H1 (cell line): ENCODE results near the gene KRT9. TPM values are rescaled to one million over a fixed set of nuclear protein-coding genes. Genes with fewer than 3 reads are reported as not detected.

ENCODE experiments used
- CTCF ChIA-PET: fragments of 300-600 bp; sonication (Branson Sonifier 250); formaldehyde crosslinking; loops from one replicate; lab custom pipeline; 2021; ENCODE audit not compliant: partially characterized antibody; lab: Charles Lee
- POLR2A ChIA-PET: fragments of 300-600 bp; sonication (Branson Sonifier 250); formaldehyde crosslinking; loops from one replicate; lab custom pipeline; 2021; ENCODE audit warnings: inconsistent platforms; ENCODE audit not compliant: partially characterized antibody; lab: Charles Lee
- DNase-seq, 2 experiments: peaks; one replicate each; pipeline versions ENCODE4 v3.0.0 to v3.0.0-alpha.2; 2010 to 2022; ENCODE audit warnings: low spot score in 2 of 2, low read depth in 1 of 2, mixed read lengths in 1 of 2
- FAIRE-seq: peaks from 2 replicates; lab custom pipeline; 2011; peaks lifted over from hg19 to GRCh38; lab: Jason Lieb, UNC
- H2AFZ ChIP-seq: 2 replicates; pipeline ENCODE4 v1.8.1; 2012; ENCODE audit warnings: low read length, inconsistent platforms
- H2AK5ac ChIP-seq: 2 replicates; pipeline ENCODE4 v1.6.1; 2013; ENCODE audit warnings: low read depth, low read length
- H2BK120ac ChIP-seq: replicated peaks from 2 replicates; pipeline ENCODE3; 2013; ENCODE audit warnings: low read depth, low read length, inconsistent platforms
- H2BK12ac ChIP-seq: 2 replicates; pipeline ENCODE4 v1.6.1; 2013; ENCODE audit warnings: low read depth, low read length
- H2BK15ac ChIP-seq: 2 replicates; pipeline ENCODE4 v1.6.1; 2013; ENCODE audit warnings: low read length
- H2BK20ac ChIP-seq: 2 replicates; pipeline ENCODE4 v1.6.1; 2013; ENCODE audit warnings: low read length
- H2BK5ac ChIP-seq: 2 replicates; pipeline ENCODE4 v1.6.1; 2013; ENCODE audit warnings: low read depth, low read length
- H3K14ac ChIP-seq: 2 replicates; pipeline ENCODE4 v1.6.1; 2013; ENCODE audit warnings: inconsistent platforms; ENCODE audit not compliant: insufficient read length
- H3K18ac ChIP-seq: 2 replicates; pipeline ENCODE4 v1.6.1; 2013; ENCODE audit warnings: low read length; ENCODE audit errors: extremely low read depth
- H3K23ac ChIP-seq: 2 replicates; pipeline ENCODE4 v1.6.1; 2013; ENCODE audit warnings: inconsistent platforms; ENCODE audit not compliant: insufficient read length
- H3K23me2 ChIP-seq: 2 replicates; pipeline ENCODE4 v1.6.1; 2013; ENCODE audit warnings: low read depth, low read length
- H3K27ac ChIP-seq: 2 replicates; pipeline ENCODE4 v1.6.1; 2011; ENCODE audit warnings: low read depth, low read length, inconsistent platforms
- H3K27me3 ChIP-seq, 4 experiments: replicated peaks in 1 of 4; 1 replicate in 1 of 4; 2 replicates in 3 of 4; pipeline versions ENCODE4 v1.6.1 to v1.8.1; 2011 to 2013; ENCODE audit warnings: low read length in 3 of 4, mild to moderate bottlenecking in 3 of 4, inconsistent platforms in 2 of 4, mixed read lengths in 2 of 4, moderate library complexity in 1 of 4; ENCODE audit not compliant: control insufficient read depth in 3 of 4, insufficient read depth in 3 of 4; ENCODE audit errors: extremely low read depth in 1 of 4
- H3K36me3 ChIP-seq, 4 experiments: 2 replicates each; pipeline versions ENCODE4 v1.6.1 to v1.8.1; 2011 to 2013; ENCODE audit warnings: mild to moderate bottlenecking in 4 of 4, low read length in 3 of 4, moderate library complexity in 2 of 4, control low read depth in 1 of 4, inconsistent platforms in 1 of 4; ENCODE audit not compliant: insufficient read depth in 4 of 4, control insufficient read depth in 2 of 4
- H3K4ac ChIP-seq: replicated peaks from 2 replicates; pipeline ENCODE3; 2013; ENCODE audit warnings: low read length, low read depth, mixed read lengths, inconsistent platforms; ENCODE audit not compliant: insufficient read length
- H3K4me1 ChIP-seq, 4 experiments: replicated peaks in 1 of 4; 1 replicate in 1 of 4; 2 replicates in 3 of 4; pipeline versions ENCODE4 v1.6.1 to v1.8.1; 2011 to 2013; ENCODE audit warnings: low read length in 3 of 4, inconsistent platforms in 2 of 4, mixed read lengths in 1 of 4; ENCODE audit not compliant: insufficient read depth in 4 of 4, control insufficient read depth in 3 of 4
- H3K4me2 ChIP-seq, 2 experiments: 2 replicates each; pipeline versions ENCODE4 v1.6.1 to v1.8.1; 2011 to 2013; ENCODE audit warnings: low read depth in 2 of 2, low read length in 2 of 2, control low read depth in 1 of 2, inconsistent platforms in 1 of 2, mild to moderate bottlenecking in 1 of 2; ENCODE audit not compliant: insufficient read depth in 1 of 2
- H3K4me3 ChIP-seq, 4 experiments: fragments of 200-600, 300-600 bp in 1 of 4; sonication (generic), shearing (Covaris generic), sonication (Bioruptor Twin) in 1 of 4; 2 replicates each; pipeline versions ENCODE4 v1.5.1 to v1.8.1; 2011 to 2016; ENCODE audit warnings: low read length in 4 of 4, low read depth in 3 of 4, control low read depth in 2 of 4, inconsistent platforms in 2 of 4, mild to moderate bottlenecking in 2 of 4, mixed read lengths in 1 of 4, moderate library complexity in 1 of 4; ENCODE audit not compliant: insufficient read depth in 2 of 4; ENCODE audit errors: extremely low read depth in 1 of 4
- H3K56ac ChIP-seq: replicated peaks from 2 replicates; pipeline ENCODE3; 2013; ENCODE audit warnings: low read depth, mild to moderate bottlenecking, mixed read lengths, low read length, inconsistent platforms; ENCODE audit not compliant: insufficient read length
- H3K79me1 ChIP-seq: 2 replicates; pipeline ENCODE4 v1.6.1; 2013; ENCODE audit warnings: low read depth, low read length, control low read depth
- H3K79me2 ChIP-seq, 2 experiments: 2 replicates each; pipeline versions ENCODE4 v1.6.1 to v1.8.1; 2012 to 2013; ENCODE audit warnings: low read length in 2 of 2, mild to moderate bottlenecking in 2 of 2, inconsistent platforms in 1 of 2; ENCODE audit not compliant: insufficient read depth in 2 of 2, control insufficient read depth in 1 of 2
- H3K9ac ChIP-seq, 4 experiments: replicated peaks in 1 of 4; 1 replicate in 1 of 4; 2 replicates in 3 of 4; pipeline versions ENCODE4 v1.6.1 to v1.8.1; 2011 to 2013; ENCODE audit warnings: low read depth in 3 of 4, low read length in 3 of 4, control low read depth in 2 of 4, mild to moderate bottlenecking in 2 of 4, moderate library complexity in 2 of 4, inconsistent platforms in 1 of 4; ENCODE audit errors: extremely low read depth in 1 of 4
- H3K9me3 ChIP-seq, 2 experiments: 2 replicates each; pipeline versions ENCODE4 v1.6.1 to v1.8.1; 2012 to 2013; ENCODE audit warnings: mild to moderate bottlenecking in 2 of 2, moderate library complexity in 2 of 2, control low read depth in 1 of 2, inconsistent platforms in 1 of 2, low read depth in 1 of 2, low read length in 1 of 2, mixed read lengths in 1 of 2; ENCODE audit not compliant: insufficient read depth in 2 of 2
- H4K20me1 ChIP-seq, 2 experiments: replicated peaks in 1 of 2; 2 replicates each; pipeline versions ENCODE3 to v1.8.1; 2011 to 2013; ENCODE audit warnings: inconsistent platforms in 2 of 2, low read length in 2 of 2, mild to moderate bottlenecking in 1 of 2; ENCODE audit not compliant: insufficient read depth in 2 of 2, control insufficient read depth in 1 of 2
- H4K5ac ChIP-seq: 2 replicates; pipeline ENCODE4 v1.6.1; 2013; ENCODE audit warnings: low read length, low read depth, mixed read lengths, inconsistent platforms; ENCODE audit not compliant: insufficient read length
- H4K8ac ChIP-seq: 2 replicates; pipeline ENCODE4 v1.8.0; 2013; ENCODE audit warnings: mild to moderate bottlenecking, moderate library complexity, low read length, inconsistent platforms; ENCODE audit not compliant: insufficient read depth; ENCODE audit errors: extremely low read depth
- H4K91ac ChIP-seq: replicated peaks from 2 replicates; pipeline ENCODE3; 2013; ENCODE audit warnings: low read length, mixed read lengths, inconsistent platforms; ENCODE audit not compliant: insufficient read length
- BCL11A ChIP-seq, 2 experiments: IDR thresholded peaks; one replicate each; pipeline ENCODE4 v1.6.1; 2011; ENCODE audit warnings: low read depth in 2 of 2, low read length in 2 of 2, mild to moderate bottlenecking in 2 of 2
- CBX5 ChIP-seq: fragments of 300-800, 300-1000 bp; sonication (generic); IDR thresholded peaks from 2 replicates; pipeline ENCODE4 v1.7.1; 2016; ENCODE audit warnings: antibody characterized with exemption, low read length, low read depth
- CBX8 ChIP-seq: fragments of 300-800, 300-1000 bp; sonication (generic); IDR thresholded peaks from 2 replicates; pipeline ENCODE4 v1.7.1; 2016; ENCODE audit warnings: low read depth, low read length, borderline replicate concordance
- HDAC6 ChIP-seq: IDR thresholded peaks from one replicate; pipeline ENCODE4 v1.7.1; 2012; ENCODE audit warnings: low read depth, mild to moderate bottlenecking, inconsistent platforms, low read length, moderate library complexity
- KDM1A ChIP-seq: fragments of 200-600, 300-600 bp; sonication (generic); IDR thresholded peaks from 2 replicates; pipeline ENCODE4 v1.7.1; 2016; ENCODE audit warnings: mild to moderate bottlenecking, low read length, borderline replicate concordance
- KDM4A ChIP-seq: IDR thresholded peaks from one replicate; pipeline ENCODE4 v1.7.1; 2012; ENCODE audit warnings: low read depth, mild to moderate bottlenecking, moderate library complexity, low read length, inconsistent platforms; ENCODE audit not compliant: severe bottlenecking
- NANOG ChIP-seq: IDR thresholded peaks from 2 replicates; pipeline ENCODE4 v1.6.1; 2011; ENCODE audit warnings: low read length, low read depth, mild to moderate bottlenecking, inconsistent platforms; ENCODE audit not compliant: insufficient read depth, poor library complexity, severe bottlenecking
- SP2 ChIP-seq: IDR thresholded peaks from 2 replicates; pipeline ENCODE4 v1.6.1; 2012; ENCODE audit warnings: mild to moderate bottlenecking, low read length, inconsistent platforms
- USF2 ChIP-seq: IDR thresholded peaks from 2 replicates; pipeline ENCODE4 v1.6.1; 2011; ENCODE audit warnings: low read length, improper control_type of control experiment
- WGBS, 2 experiments: shearing (Covaris generic) in 1 of 2; methylation state at CpG; one replicate each; pipeline versions ENCODE4 v1.1.6 to v1.1.7; 2013 to 2015; ENCODE audit warnings: low lambda C conversion rate in 2 of 2, mixed read lengths in 2 of 2, inconsistent platforms in 1 of 2, low coverage in 1 of 2, missing lambda C conversion rate in 1 of 2; ENCODE audit not compliant: insufficient replicate concordance in 2 of 2, insufficient coverage in 1 of 2, insufficient read length in 1 of 2; ENCODE audit errors: extremely low coverage in 1 of 2, missing lambda C conversion rate in 1 of 2; 5-methylcytosine and 5-hydroxymethylcytosine counted together
- polyA plus RNA-seq, 7 experiments: library from polyadenylated mRNA; depleted of rRNA in 3 of 7; stranded (reverse) in 5 of 7; unstranded in 2 of 7; fragments of >200 nt in 5 of 7; fragments of 200-250 nt in 2 of 7; gene quantifications; 1 replicate in 5 of 7; 2 replicates in 1 of 7; 4 replicates in 1 of 7; pipeline versions ENCODE4 v1.2.1 to v1.2.3, GENCODE V29; 2011 to 2013; ENCODE audit warnings: missing spikeins in 2 of 7, mixed read lengths in 2 of 7
- total RNA-seq: library from RNA; stranded (reverse); fragmentation: NEBNext Ultra II Directional; extraction: Animal tissue kit (Norgen Biotek cat#: 25700); gene quantifications from 2 replicates; pipeline ENCODE4 v1.2.1, GENCODE V29; 2021

Gene KRT9
- total and polyA plus RNA-seq, 2 of the 8 experiments (the other 6 are each of a cell fraction or from before 2014, with no cell fraction given), result not detected

GRCh38 chr17:41581366-41582060 is 9.7 kb upstream of the KRT9 start:
- no peak overlapping the region for H3K14ac ChIP-seq
- CTCF ChIA-PET, result interaction anchor here (0.6 to 5.4 kb wide), 15 partner anchors 10 to 176 kb away, joined by 3 to 46 read pairs (median 7); partner anchors contain the start of gene KRT9
- H3K79me2 ChIP-seq, result no peaks in the 10 kb centered on the region
- H4K20me1 ChIP-seq, result no peaks in the 10 kb centered on the region
- no peak overlapping the region for H3K27ac ChIP-seq
- no peak overlapping the region for H3K18ac ChIP-seq
- no peak overlapping the region for H4K5ac ChIP-seq
- H3K36me3 ChIP-seq, result no peaks in the 10 kb centered on the region
- no peak overlapping the region for H3K4me2 ChIP-seq
- H2BK15ac ChIP-seq, result no peak overlapping the region
- H3K23ac ChIP-seq, result no peak overlapping the region
- H3K9ac ChIP-seq, result no peak overlapping the region
- no peak overlapping the region for H2BK5ac ChIP-seq
- H3K9me3 ChIP-seq, result no peaks in the 10 kb centered on the region
- H2BK120ac ChIP-seq, result no peak overlapping the region
- no peak overlapping the region for H3K56ac ChIP-seq
- no peak overlapping the region for H4K91ac ChIP-seq
- no peaks in the 10 kb centered on the region for H3K79me1 ChIP-seq
- no peak overlapping the region for H2AK5ac ChIP-seq
- peaks cover 0 to 4% (median 2%) of the 10 kb centered on the region in 4 experiments; a peak in 3 of 7 replicates for H3K4me1 ChIP-seq
- no peak overlapping the region for H2BK12ac ChIP-seq
- DNase-seq, result no peak
- no peak overlapping the region for H3K4me3 ChIP-seq
- H2BK20ac ChIP-seq, result no peak overlapping the region
- no peak for FAIRE-seq
- H2AFZ ChIP-seq, result no peak overlapping the region
- WGBS, 2 experiments, result 84% methylated on average over 4 of the region's 4 CpGs; no CpG with 5 or more reads in 1 of the 2 experiments
- H3K27me3 ChIP-seq, result peaks cover 0 to 2% (median 0%) of the 10 kb centered on the region in 4 experiments; a peak in 1 of 7 replicates
- no peak overlapping the region for H4K8ac ChIP-seq
- no peaks in the 10 kb centered on the region for H3K23me2 ChIP-seq
- no peak overlapping the region for H3K4ac ChIP-seq
- POLR2A ChIA-PET, result interaction anchor here (0.9 to 1.7 kb wide), 5 partner anchors 10 to 107 kb away, joined by 3 to 5 read pairs (median 3); no protein-coding TSS in a partner anchor
- TF ChIP-seq HDAC6 (no peak), CBX8 (no peak), KDM4A (no peak), KDM1A (no peak), USF2 (no peak), CBX5 (no peak), BCL11A (IDR thresholded peaks at IDR 0.05; ENCODE audit: low read depth in 2 of 2, low read length in 2 of 2) (no peak), NANOG (no peak), SP2 (no peak)
